GM12878 (cell line): ENCODE data around the gene MYO19. TPM values are rescaled to one million over a fixed set of nuclear protein-coding genes. Genes with fewer than 3 reads are reported as not detected.

Experiments
- ATAC-seq: fragments of 200-7000 bp; cut with Tn5 transposase; 3 replicates; pipeline ENCODE4 v1.9.1; 2020; ENCODE audit warnings: mild to moderate bottlenecking, moderate library complexity
- Bru-seq: library from RNA; stranded (reverse); fragments of 400-500 nt; gene quantifications from one replicate; lab custom pipeline; 2021; lab: Mats Ljungman, UMichigan
- BruChase-seq, 2 experiments: library from RNA; stranded (reverse); fragments of 400-500 nt; gene quantifications; one replicate each; lab custom pipeline; 2021; lab: Mats Ljungman, UMichigan
- BruUV-seq: library from RNA; stranded (reverse); fragments of 400-500 nt; replicated peaks from 2 replicates; lab custom pipeline; 2021; lab: Mats Ljungman, UMichigan
- CTCF ChIA-PET: fragments of 300-600 bp; sonication (Branson Sonifier 250); formaldehyde crosslinking; extraction: SDS; loops from one replicate; lab custom pipeline; 2021; ENCODE audit warnings: inconsistent platforms; lab: Yijun Ruan, JAX
- POLR2A ChIA-PET: fragments of 350-600 bp; formaldehyde crosslinking; extraction: SDS; loops from one replicate; lab custom pipeline; 2021; ENCODE audit warnings: inconsistent platforms; lab: Charles Lee
- RAD21 ChIA-PET: fragments of 300-600 bp; sonication (Branson Sonifier 250); formaldehyde crosslinking; loops from one replicate; lab custom pipeline; 2023; ENCODE audit warnings: antibody characterized with exemption; ENCODE audit not compliant: unreplicated experiment; lab: Charles Lee
- SMC1A ChIA-PET: fragments of 300-600 bp; sonication (Branson Sonifier 250); formaldehyde crosslinking; loops from one replicate; lab custom pipeline; 2023; ENCODE audit not compliant: unreplicated experiment, uncharacterized antibody; lab: Charles Lee
- DNase-seq: peaks from one replicate; pipeline ENCODE4 v3.0.0-alpha.2; 2011; ENCODE audit warnings: low read depth, low spot score
- FAIRE-seq: peaks from 3 replicates; lab custom pipeline; 2011; peaks lifted over from hg19 to GRCh38; lab: Jason Lieb, UNC
- H2AFZ ChIP-seq: 2 replicates; pipeline ENCODE4 v1.6.0; 2011; ENCODE audit warnings: low read depth, low read length, control low read depth; ENCODE audit not compliant: control insufficient read depth
- H3K27ac ChIP-seq: 2 replicates; pipeline ENCODE4 v1.5.1; 2011; ENCODE audit warnings: control low read depth; ENCODE audit not compliant: control insufficient read depth, insufficient read depth
- H3K27me3 ChIP-seq, 2 experiments: replicated peaks in 1 of 2; 2 replicates each; pipeline versions ENCODE4 v1.6.0 to v1.6.1; 2011; ENCODE audit warnings: low read length in 1 of 2; ENCODE audit not compliant: control insufficient read depth in 2 of 2, insufficient read depth in 2 of 2
- H3K36me3 ChIP-seq, 2 experiments: 2 replicates each; pipeline ENCODE4 v1.5.1; 2011; ENCODE audit warnings: low read length in 1 of 2; ENCODE audit not compliant: control insufficient read depth in 2 of 2, insufficient read depth in 2 of 2
- H3K4me1 ChIP-seq: 2 replicates; pipeline ENCODE4 v1.6.1; 2011; ENCODE audit warnings: mild to moderate bottlenecking, low read length, moderate library complexity, mixed read lengths; ENCODE audit not compliant: control insufficient read depth, insufficient read depth
- H3K4me2 ChIP-seq: 2 replicates; pipeline ENCODE4 v1.6.0; 2011; ENCODE audit warnings: control low read depth; ENCODE audit not compliant: control insufficient read depth, insufficient read depth
- H3K4me3 ChIP-seq: fragments of 200-600 bp; sonication (generic); 2 replicates; pipeline ENCODE4 v1.5.1; 2016
- H3K79me2 ChIP-seq: 2 replicates; pipeline ENCODE4 v1.6.0; 2011; ENCODE audit warnings: low read length; ENCODE audit not compliant: control insufficient read depth, insufficient read depth
- H3K9ac ChIP-seq: 2 replicates; pipeline ENCODE4 v1.8.0; 2011; ENCODE audit warnings: low read length, control low read depth, mixed read lengths; ENCODE audit not compliant: control insufficient read depth, insufficient read depth
- H3K9me3 ChIP-seq: replicated peaks from 3 replicates; pipeline ENCODE4 v1.5.1; 2011; ENCODE audit warnings: mild to moderate bottlenecking, low read length; ENCODE audit not compliant: control insufficient read depth, insufficient read depth
- H4K20me1 ChIP-seq: 2 replicates; pipeline ENCODE4 v1.6.0; 2011; ENCODE audit not compliant: control insufficient read depth, insufficient read depth
- CHD1 ChIP-seq: IDR thresholded peaks from 2 replicates; pipeline ENCODE4 v1.6.1; 2012; ENCODE audit warnings: low read depth, low read length, improper control_type of control experiment
- CTCF ChIP-seq, 3 experiments: IDR thresholded peaks in 2 of 3; conservative IDR thresholded peaks in 1 of 3; 2 replicates each; pipeline ENCODE4 v1.5.1; 2011; ENCODE audit warnings: low read depth in 3 of 3, low read length in 3 of 3, mild to moderate bottlenecking in 3 of 3, control low read depth in 2 of 3, moderate library complexity in 2 of 3, inconsistent platforms in 1 of 3, mixed read lengths in 1 of 3; ENCODE audit not compliant: control insufficient read depth in 2 of 3, insufficient read depth in 1 of 3; ENCODE audit errors: extremely low read depth in 1 of 3
- EED ChIP-seq: sonication (generic); IDR thresholded peaks from 2 replicates; pipeline ENCODE4 v1.6.1; 2016; ENCODE audit warnings: antibody characterized with exemption, low read depth
- GABPA ChIP-seq: IDR thresholded peaks from 2 replicates; pipeline ENCODE4 v1.6.1; 2014; ENCODE audit warnings: antibody characterized with exemption, low read depth, mild to moderate bottlenecking, inconsistent platforms
- IKZF1 ChIP-seq: fragments of 450-650 bp; conservative IDR thresholded peaks from 2 replicates; pipeline ENCODE4 v1.6.1; 2017; ENCODE audit warnings: antibody characterized with exemption, mild to moderate bottlenecking
- IKZF2 ChIP-seq, 2 experiments: fragments of 450-650 bp; IDR thresholded peaks; 2 replicates each; pipeline ENCODE4 v1.6.1; 2017; ENCODE audit warnings: mild to moderate bottlenecking in 2 of 2, moderate library complexity in 2 of 2
- LARP7 ChIP-seq: fragments of 450-650 bp; IDR thresholded peaks from 2 replicates; pipeline ENCODE4 v1.6.1; 2017; ENCODE audit warnings: mild to moderate bottlenecking
- NFYA ChIP-seq: IDR thresholded peaks from 2 replicates; pipeline ENCODE4 v1.6.1; 2011; ENCODE audit warnings: low read depth, mild to moderate bottlenecking, low read length, improper control_type of control experiment, borderline replicate concordance
- POLR2A ChIP-seq: IDR thresholded peaks from 2 replicates; pipeline ENCODE4 v1.6.1; 2011; ENCODE audit warnings: low read depth, mild to moderate bottlenecking, low read length
- POU2F2 ChIP-seq: IDR thresholded peaks from 3 replicates; pipeline ENCODE4 v1.6.1; 2011; ENCODE audit warnings: low read depth, mild to moderate bottlenecking, low read length, borderline replicate concordance
- SPI1 ChIP-seq: IDR thresholded peaks from 2 replicates; pipeline ENCODE4 v1.6.1; 2011; ENCODE audit warnings: low read depth, mild to moderate bottlenecking, low read length, moderate library complexity, borderline replicate concordance; ENCODE audit not compliant: insufficient read depth
- TAF1 ChIP-seq: IDR thresholded peaks from 2 replicates; pipeline ENCODE4 v1.6.1; 2011; ENCODE audit warnings: mild to moderate bottlenecking, low read depth, low read length, borderline replicate concordance
- TCF12 ChIP-seq: IDR thresholded peaks from 2 replicates; pipeline ENCODE4 v1.6.1; 2011; ENCODE audit warnings: low read depth, mild to moderate bottlenecking, low read length
- USF1 ChIP-seq: IDR thresholded peaks from 2 replicates; pipeline ENCODE4 v1.6.1; 2011; ENCODE audit warnings: borderline replicate concordance, low read depth, mild to moderate bottlenecking, moderate library complexity, mixed read lengths, low read length; ENCODE audit not compliant: insufficient read depth; ENCODE audit errors: extremely low read length
- YY1 ChIP-seq: IDR thresholded peaks from 2 replicates; pipeline ENCODE4 v1.6.1; 2011; ENCODE audit warnings: low read depth, mild to moderate bottlenecking, low read length
- ZBED1 ChIP-seq: IDR thresholded peaks from 2 replicates; pipeline ENCODE4 v1.6.1; 2016; ENCODE audit warnings: borderline replicate concordance
- WGBS: methylation state at CpG from one replicate; pipeline ENCODE4 v1.1.6; 2016; ENCODE audit warnings: low lambda C conversion rate; ENCODE audit not compliant: insufficient replicate concordance, insufficient coverage; ENCODE audit errors: missing lambda C conversion rate; 5-methylcytosine and 5-hydroxymethylcytosine counted together
- in situ Hi-C: fragments of 300-500 bp; cut with MboI; formaldehyde crosslinking; loops from 9 replicates; pipeline ENCODE4 v1.14.3; 2018; ENCODE audit warnings: mixed read lengths
- intact Hi-C: fragments of 100-400 bp; cut with micrococcal nuclease; formaldehyde crosslinking; loops from one replicate; pipeline ENCODE4 v1.14.2; 2022; ENCODE audit not compliant: unreplicated experiment
- long read RNA-seq, 2 experiments: library from polyadenylated mRNA; unstranded; transcript quantifications; one replicate each; pipeline ENCODE4 v2.0.0, GENCODE V29; 2019 to 2020
- polyA minus RNA-seq, 3 experiments: library from RNA; depleted of rRNA, polyadenylated mRNA; stranded (reverse); fragments of >200 nt; gene quantifications; 2 replicates each; pipeline ENCODE4 v1.2.3, GENCODE V29; 2011
- polyA plus RNA-seq, 11 experiments: library from polyadenylated mRNA; depleted of rRNA in 4 of 11; unstranded in 6 of 11; stranded (reverse) in 5 of 11; fragments of >200 nt; fragmentation: Nextera tagmentation in 4 of 11; fragmentation: Illumina TruSeq in 1 of 11; extraction: Ambion mirVana in 4 of 11; extraction: Trizol in 1 of 11; gene quantifications; 1 replicate in 1 of 11; 2 replicates in 10 of 11; pipeline versions ENCODE4 v1.2.1 to v1.2.3, GENCODE V29; 2011 to 2016; ENCODE audit warnings: inconsistent platforms in 2 of 11, missing spikeins in 2 of 11, low read depth in 1 of 11
- total RNA-seq, 4 experiments: library from RNA; depleted of rRNA in 3 of 4; stranded (reverse); fragments of >200 nt in 3 of 4; fragmentation: Illumina TruSeq in 1 of 4; extraction: Trizol in 1 of 4; gene quantifications; 2 replicates each; pipeline versions ENCODE4 v1.2.1 to v1.2.3, GENCODE V29; 2013 to 2021

Gene MYO19
- total RNA-seq (2013; cell fraction: nucleolus; rRNA removed), result 272 and 301 TPM in 2 replicates
- 94.1 and 99.9 TPM in 2 replicates for total RNA-seq (2014; rRNA removed)
- total RNA-seq (2014; rRNA removed; fragmentation: Illumina TruSeq; extraction: Trizol), result 62.5 and 63.8 TPM in 2 replicates
- total RNA-seq (2021), result 72.1 and 94.0 TPM in 2 replicates
- polyA plus RNA-seq (2011; ENCODE audit: low read depth), result 31.7 TPM
- 39.7 and 71.7 TPM in 2 replicates for polyA plus RNA-seq (2011; rRNA removed)
- 70.5 and 91.2 TPM in 2 replicates for polyA plus RNA-seq (2011; cell fraction: cytosol; rRNA removed)
- polyA plus RNA-seq (2011; cell fraction: nucleus; rRNA removed), result 584 and 632 TPM in 2 replicates
- 30.5 and 32.5 TPM in 2 replicates for polyA plus RNA-seq (2012)
- 59.1 and 76.8 TPM in 2 replicates for polyA plus RNA-seq (2014; fragmentation: Illumina TruSeq; extraction: Trizol)
- polyA plus RNA-seq (2014; fragmentation: Nextera tagmentation; extraction: Ambion mirVana), result 10 to 100 TPM; 11.4 to 12.2 TPM
- polyA plus RNA-seq (2014; rRNA removed), result 103 and 109 TPM in 2 replicates
- 10 to 100 TPM; 39.9 to 45.4 TPM for polyA plus RNA-seq (2016; fragmentation: Nextera tagmentation; extraction: Ambion mirVana)
- 103 and 116 TPM in 2 replicates for polyA minus RNA-seq (2011; rRNA and poly(A)+ RNA removed)
- polyA minus RNA-seq (2011; cell fraction: cytosol; rRNA and poly(A)+ RNA removed), result 27.9 and 44.6 TPM in 2 replicates
- 149 and 242 TPM in 2 replicates for polyA minus RNA-seq (2011; cell fraction: nucleus; rRNA and poly(A)+ RNA removed)
- percentile 73 among the genes with signal in this experiment for Bru-seq, nascent RNA
- BruChase-seq, experiment 1, labeled RNA remaining after a 6-hour chase, result percentile 90 among the genes with signal in this experiment
- BruChase-seq, experiment 2, labeled RNA remaining after a 2-hour chase, result percentile 89 among the genes with signal in this experiment
- long read RNA-seq, experiment 1, full-length matches to known transcripts, result 12 of 21 reads
- long read RNA-seq, experiment 1, partial matches to known transcripts, result 5 of 21 reads
- long read RNA-seq, experiment 1, other reads (novel, unspliced or antisense), result 4 of 21 reads
- long read RNA-seq, experiment 2, full-length matches to known transcripts, result 22 of 46 reads
- long read RNA-seq, experiment 2, partial matches to known transcripts, result 13 of 46 reads
- long read RNA-seq, experiment 2, other reads (novel, unspliced or antisense), result 11 of 46 reads

- 1% methylated on average over 83 of the region's 83 CpGs for WGBS
- peaks cover 9% of the 10 kb centered on the region for H3K4me1 ChIP-seq
- H4K20me1 ChIP-seq, result no peaks in the 10 kb centered on the region
- H3K27me3 ChIP-seq, result no peaks in the 10 kb centered on the region
- no TSS peak for BruUV-seq
- RAD21 ChIA-PET, result interaction anchor here (0.6 to 3.0 kb wide), 7 partner anchors 9 to 587 kb away, joined by 3 to 28 read pairs (median 3); partner anchors contain the start of gene MRM1
- ATAC-seq (peak; percentile 91), DNase-seq (peak; percentile 66), FAIRE-seq (no peak)
- peak within 1 kb of the TSS; percentile 100 for H3K4me2 ChIP-seq
- H3K9ac ChIP-seq, result peak within 1 kb of the TSS; percentile 98
- peak within 1 kb of the TSS; percentile 98 for H3K27ac ChIP-seq
- POLR2A ChIA-PET, result interaction anchor here (1.0 to 3.2 kb wide), 7 partner anchors 9 to 419 kb away, joined by 3 to 18 read pairs (median 6); partner anchors contain the start of gene MRM1
- CTCF ChIA-PET, result interaction anchor here (0.6 to 4.0 kb wide), 18 partner anchors 9 to 603 kb away, joined by 3 to 15 read pairs (median 4); partner anchors contain the start of genes MRM1 and ZNHIT3
- H3K36me3 ChIP-seq, result peaks cover 4 to 17% of the 10 kb centered on the region in 2 experiments
- in situ Hi-C loops, result no loop called here
- H3K79me2 ChIP-seq, result peaks cover 29% of the 10 kb centered on the region
- H3K9me3 ChIP-seq, result no peaks in the 10 kb centered on the region
- SMC1A ChIA-PET, result interaction anchor here (1.2 to 3.9 kb wide), 3 partner anchors 14 to 67 kb away, joined by 3 to 23 read pairs (median 5); partner anchors contain the start of gene MRM1
- intact Hi-C loops, result loop anchor here (2.0 kb wide), 1 partner anchor 48 kb away; the partner anchor contains the start of gene ZNHIT3
- H3K4me3 ChIP-seq, result peak within 1 kb of the TSS; percentile 81
- peak within 1 kb of the TSS; percentile 93 for H2AFZ ChIP-seq
- TF ChIP-seq POU2F2, result peak; percentile 54; the same call in 2 of the 3 replicates
- TF ChIP-seq CHD1, result peak; percentile 85; the same call in 1 of the 2 replicates
- TF ChIP-seq IKZF2 (IDR thresholded peaks at IDR 0.05), result no peak
- TF ChIP-seq YY1, result peak; percentile 95
- TF ChIP-seq IKZF1, result peak; percentile 73
- TF ChIP-seq POLR2A, result peak; percentile 94
- TF ChIP-seq SPI1, result peak; percentile 51; the same call in 1 of the 2 replicates
- TF ChIP-seq CTCF (IDR thresholded peaks at IDR 0.05 in 2 of 3, conservative IDR thresholded peaks at IDR 0.05 in 1 of 3; ENCODE audit: control insufficient read depth in 2 of 3, extremely low read depth in 1 of 3, insufficient read depth in 1 of 3, low read depth in 3 of 3, low read length in 3 of 3), result peak in 1 of 3 experiments; percentile 22; a peak in 3 of 6 replicates
- peak; percentile 49; the same call in 1 of the 2 replicates for TF ChIP-seq ZBED1
- no peak for TF ChIP-seq NFYA
- peak; percentile 67; the same call in 1 of the 2 replicates for TF ChIP-seq LARP7
- TF ChIP-seq GABPA, result peak; percentile 89
- peak; percentile 70 for TF ChIP-seq USF1
- peak; percentile 90 for TF ChIP-seq TAF1
- TF ChIP-seq TCF12, result peak; percentile 79
- no peak for TF ChIP-seq EED
Observed at GRCh38 chr17:36534840-36535668, at the start of gene MYO19, which contains the start of gene PIGW. Gene MYO19 (minus strand): TSS chr17:36534868. CDS start chr17:36532538, 2,330 bp downstream. Gene PIGW (plus strand): TSS chr17:36534987. CDS start chr17:36537102, 2,115 bp downstream.
